HG02943 (cell line): ENCODE results near the gene LRRC47.
"Not testable (repeated sequence)": the region's sequence is repeated elsewhere in the genome, so short reads cannot be mapped to it uniquely, and the experiment has no call there.

Experiments
- ATAC-seq: cut with Tn5 transposase; IDR thresholded peaks from one replicate; pipeline ENCODE4 v1.9.1; 2021; ENCODE audit warnings: mild to moderate bottlenecking, low read depth, moderate library complexity; ENCODE audit not compliant: unreplicated experiment

LRRC47 gene

GRCh38 chr1:3750741-3751140 lies 45.6 kb downstream of the LRRC47 start:
- ATAC-seq: no peak

- no peak for ATAC-seq
Measured at GRCh38 chr1:3749512-3749911, 46.8 kb downstream of the LRRC47 start.

GRCh38 chr1:3748316-3748900 lies 47.9 kb downstream of the LRRC47 start:
- not testable (repeated sequence) for ATAC-seq

- no peak for ATAC-seq
Measured at GRCh38 chr1:3747903-3748302, 48.4 kb downstream of the LRRC47 start.

GRCh38 chr1:3747522-3747848 lies 48.8 kb downstream of the LRRC47 start:
- ATAC-seq: no peak

- ATAC-seq: no peak
Measured at GRCh38 chr1:3746830-3747521, 49.3 kb downstream of the LRRC47 start.

GRCh38 chr1:3746389-3746829 lies 49.9 kb downstream of the LRRC47 start:
- ATAC-seq: no peak

GRCh38 chr1:3745590-3746381 lies 50.5 kb downstream of the LRRC47 start:
- ATAC-seq: no peak

GRCh38 chr1:3745071-3745470 lies 51.2 kb downstream of the LRRC47 start:
- ATAC-seq: no peak

GRCh38 chr1:3744646-3745045 lies 51.7 kb downstream of the LRRC47 start:
- ATAC-seq: no peak

- no peak for ATAC-seq
Measured at GRCh38 chr1:3743826-3744225, 52.5 kb downstream of the LRRC47 start.

- ATAC-seq: no peak
Measured at GRCh38 chr1:3743421-3743820, 52.9 kb downstream of the LRRC47 start.

GRCh38 chr1:3742439-3743298 lies 53.6 kb downstream of the LRRC47 start:
- ATAC-seq: no peak

- no peak for ATAC-seq
Measured at GRCh38 chr1:3741566-3742438, 54.5 kb downstream of the LRRC47 start.

GRCh38 chr1:3740752-3741151 lies 55.5 kb downstream of the LRRC47 start:
- no peak for ATAC-seq

- ATAC-seq: no peak
Measured at GRCh38 chr1:3740042-3740441, 56.3 kb downstream of the LRRC47 start.

- ATAC-seq: no peak
Measured at GRCh38 chr1:3738943-3739342, 57.4 kb downstream of the LRRC47 start.

GRCh38 chr1:3736708-3737107 lies 59.6 kb downstream of the LRRC47 start:
- ATAC-seq: no peak

GRCh38 chr1:3736131-3736561 lies 60.2 kb downstream of the LRRC47 start:
- ATAC-seq: no peak

- no peak for ATAC-seq
Measured at GRCh38 chr1:3735688-3736087, 60.6 kb downstream of the LRRC47 start.
